Ishikawa (cell line): ENCODE data around the gene L2HGDH.

Experiments used
- CEBPB ChIP-seq: IDR thresholded peaks from 2 replicates; pipeline ENCODE4 v1.6.1; 2012
- CREB1 ChIP-seq: IDR thresholded peaks from 2 replicates; pipeline ENCODE4 v1.6.1; 2012; ENCODE audit warnings: low read depth
- EGR1 ChIP-seq: IDR thresholded peaks from 2 replicates; pipeline ENCODE4 v1.6.1; 2012
- EP300 ChIP-seq: IDR thresholded peaks from 2 replicates; pipeline ENCODE4 v1.6.1; 2012; ENCODE audit warnings: borderline replicate concordance
- FOXM1 ChIP-seq: IDR thresholded peaks from 2 replicates; pipeline ENCODE4 v1.6.1; 2012; ENCODE audit warnings: low read depth, borderline replicate concordance
- MAX ChIP-seq: IDR thresholded peaks from 2 replicates; pipeline ENCODE4 v1.6.1; 2012
- NFIC ChIP-seq: IDR thresholded peaks from 2 replicates; pipeline ENCODE4 v1.6.1; 2012
- RAD21 ChIP-seq: IDR thresholded peaks from 2 replicates; pipeline ENCODE4 v1.6.1; 2012; ENCODE audit warnings: low read depth
- TAF1 ChIP-seq: IDR thresholded peaks from 2 replicates; pipeline ENCODE4 v1.6.1; 2012; ENCODE audit warnings: low read depth, mild to moderate bottlenecking
- TCF12 ChIP-seq: IDR thresholded peaks from 2 replicates; pipeline ENCODE4 v1.6.1; 2012; ENCODE audit warnings: low read depth
- TEAD4 ChIP-seq: IDR thresholded peaks from 2 replicates; pipeline ENCODE4 v1.6.1; 2012
- USF1 ChIP-seq: IDR thresholded peaks from 2 replicates; pipeline ENCODE4 v1.6.1; 2012
- YY1 ChIP-seq: IDR thresholded peaks from 2 replicates; pipeline ENCODE4 v1.6.1; 2012; ENCODE audit warnings: low read depth
- ZBTB7A ChIP-seq: IDR thresholded peaks from 2 replicates; pipeline ENCODE4 v1.6.1; 2012; ENCODE audit warnings: low read depth
- TF ChIP-seq, protein P1 (sequence below): IDR thresholded peaks from 2 replicates; pipeline ENCODE4 v1.6.1; 2012; ENCODE audit warnings: low read depth, mild to moderate bottlenecking

The L2HGDH gene

DNA sequence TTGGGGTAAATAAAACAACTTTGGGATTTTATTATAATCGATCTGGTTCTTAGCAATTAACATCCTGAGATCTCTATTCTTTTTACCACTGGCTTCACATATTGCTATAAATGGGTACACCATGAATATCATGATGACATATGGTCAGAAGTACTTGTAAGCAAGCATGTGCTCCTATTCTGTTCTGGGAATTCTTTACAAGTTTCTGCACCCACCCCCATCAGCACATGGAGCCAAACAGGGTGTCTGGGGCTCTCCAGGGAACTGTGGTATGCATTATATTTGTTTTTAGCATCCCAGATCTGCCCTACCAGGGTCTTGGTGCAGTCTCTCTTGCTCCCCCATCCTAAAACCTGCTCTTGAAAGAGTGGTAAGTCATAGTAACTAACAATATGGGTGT lies 31.4 kb upstream of the L2HGDH start:
- TF ChIP-seq TCF12 (no peak), EGR1 (no peak), MAX (no peak), USF1 (no peak), ZBTB7A (no peak), EP300 (no peak), TEAD4 (no peak), NFIC (no peak), CEBPB (no peak), TAF1 (no peak), YY1 (no peak), CREB1 (no peak)
- TF ChIP-seq, protein P1, sequence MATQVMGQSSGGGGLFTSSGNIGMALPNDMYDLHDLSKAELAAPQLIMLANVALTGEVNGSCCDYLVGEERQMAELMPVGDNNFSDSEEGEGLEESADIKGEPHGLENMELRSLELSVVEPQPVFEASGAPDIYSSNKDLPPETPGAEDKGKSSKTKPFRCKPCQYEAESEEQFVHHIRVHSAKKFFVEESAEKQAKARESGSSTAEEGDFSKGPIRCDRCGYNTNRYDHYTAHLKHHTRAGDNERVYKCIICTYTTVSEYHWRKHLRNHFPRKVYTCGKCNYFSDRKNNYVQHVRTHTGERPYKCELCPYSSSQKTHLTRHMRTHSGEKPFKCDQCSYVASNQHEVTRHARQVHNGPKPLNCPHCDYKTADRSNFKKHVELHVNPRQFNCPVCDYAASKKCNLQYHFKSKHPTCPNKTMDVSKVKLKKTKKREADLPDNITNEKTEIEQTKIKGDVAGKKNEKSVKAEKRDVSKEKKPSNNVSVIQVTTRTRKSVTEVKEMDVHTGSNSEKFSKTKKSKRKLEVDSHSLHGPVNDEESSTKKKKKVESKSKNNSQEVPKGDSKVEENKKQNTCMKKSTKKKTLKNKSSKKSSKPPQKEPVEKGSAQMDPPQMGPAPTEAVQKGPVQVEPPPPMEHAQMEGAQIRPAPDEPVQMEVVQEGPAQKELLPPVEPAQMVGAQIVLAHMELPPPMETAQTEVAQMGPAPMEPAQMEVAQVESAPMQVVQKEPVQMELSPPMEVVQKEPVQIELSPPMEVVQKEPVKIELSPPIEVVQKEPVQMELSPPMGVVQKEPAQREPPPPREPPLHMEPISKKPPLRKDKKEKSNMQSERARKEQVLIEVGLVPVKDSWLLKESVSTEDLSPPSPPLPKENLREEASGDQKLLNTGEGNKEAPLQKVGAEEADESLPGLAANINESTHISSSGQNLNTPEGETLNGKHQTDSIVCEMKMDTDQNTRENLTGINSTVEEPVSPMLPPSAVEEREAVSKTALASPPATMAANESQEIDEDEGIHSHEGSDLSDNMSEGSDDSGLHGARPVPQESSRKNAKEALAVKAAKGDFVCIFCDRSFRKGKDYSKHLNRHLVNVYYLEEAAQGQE: no peak

DNA sequence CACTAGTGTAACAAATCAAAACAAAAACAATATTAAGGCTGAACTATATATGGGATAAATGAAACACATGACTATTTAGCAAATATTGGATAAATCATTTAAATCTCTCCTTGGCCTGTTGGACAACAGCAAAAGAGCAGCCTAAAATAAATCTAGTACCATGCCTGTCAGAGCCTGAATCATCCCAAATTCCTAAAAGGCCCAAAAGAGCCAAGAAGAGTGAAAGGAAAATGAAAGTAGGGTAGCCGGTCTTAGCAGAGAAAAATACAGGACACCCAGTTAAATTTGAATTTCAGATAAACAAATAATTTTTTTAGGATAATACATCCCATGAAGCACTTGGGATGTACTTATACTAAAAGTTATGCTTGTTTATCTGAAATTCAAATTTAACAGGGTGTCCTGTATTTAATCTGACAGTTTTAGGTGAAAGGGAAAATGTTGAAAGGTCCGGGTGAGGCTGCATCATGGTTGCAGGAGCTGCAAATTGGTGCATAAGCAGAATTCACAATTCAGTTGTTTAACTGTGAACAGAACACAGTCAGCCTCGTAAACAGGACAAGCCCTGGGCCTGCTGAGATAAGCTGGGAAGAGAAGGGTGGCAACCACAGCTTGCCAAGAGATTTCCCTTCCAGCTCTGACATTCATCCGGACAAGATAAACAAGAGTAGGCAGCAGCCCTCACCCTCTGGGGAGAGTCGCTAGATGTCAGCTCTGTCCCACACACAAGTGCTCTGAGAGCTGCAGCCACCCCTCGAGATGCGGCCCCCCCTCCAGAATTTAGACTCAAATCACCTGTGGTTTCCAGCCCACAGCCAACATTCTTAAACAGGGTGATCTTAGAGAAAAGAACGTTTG lies 30.4 kb upstream of the L2HGDH start:
- TF ChIP-seq, protein P1: no peak
- TF ChIP-seq TEAD4: no peak
- no peak for TF ChIP-seq TAF1
- TF ChIP-seq NFIC: no peak

DNA sequence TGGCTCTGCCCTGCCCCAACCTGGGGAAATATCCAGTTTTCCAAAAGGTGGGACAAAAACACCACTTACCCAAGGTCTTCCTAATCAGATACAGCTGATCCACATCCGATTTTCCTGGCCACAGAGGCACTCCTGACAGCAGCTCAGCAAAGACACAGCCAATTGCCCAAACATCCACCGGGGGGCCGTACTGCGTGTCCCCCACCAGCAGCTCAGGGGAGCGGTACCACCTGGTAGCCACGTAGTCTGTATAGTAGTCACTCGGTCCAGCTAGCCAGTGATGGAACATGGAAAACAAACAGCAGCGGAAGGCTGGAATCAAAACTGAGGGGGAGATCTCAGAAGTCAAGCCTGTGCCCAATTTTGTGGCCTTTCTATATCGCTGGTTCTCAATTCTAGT lies 28.9 kb upstream of the L2HGDH start:
- TF ChIP-seq CEBPB (no peak), RAD21 (no peak), NFIC (no peak), MAX (no peak), EP300 (no peak), USF1 (no peak)

- TF ChIP-seq CEBPB (no peak), CREB1 (no peak), ZBTB7A (no peak), EGR1 (no peak), TAF1 (no peak), EP300 (no peak), FOXM1 (no peak), TCF12 (no peak), YY1 (no peak), NFIC (no peak), USF1 (no peak)
- TF ChIP-seq, protein P1: no peak
These were observed 28.0 kb upstream of the L2HGDH start for GRCh38 chr14:50340045-50340444.
